DND-41 (cell line): ENCODE results near the gene KRTAP19-2.

Source experiments
- ATAC-seq: fragments of 200-7000 bp; cut with Tn5 transposase; 3 replicates; pipeline ENCODE4 v1.9.1; 2021; ENCODE audit warnings: low read depth; ENCODE audit not compliant: insufficient read depth
- DNase-seq: peaks from one replicate; pipeline ENCODE4 v3.0.0-alpha.2; 2020
- H2AFZ ChIP-seq: 2 replicates; pipeline ENCODE4 v1.6.0; 2012; ENCODE audit warnings: low read depth, low read length
- H3K27ac ChIP-seq: 2 replicates; pipeline ENCODE4 v1.5.1; 2012; ENCODE audit warnings: low read length, inconsistent platforms
- H3K27me3 ChIP-seq: fragments of 200-600 bp; sonication (generic); 2 replicates; pipeline ENCODE4 v1.6.0; 2012; ENCODE audit warnings: low read length, mild to moderate bottlenecking, inconsistent platforms; ENCODE audit not compliant: insufficient read depth, poor library complexity
- H3K36me3 ChIP-seq: 2 replicates; pipeline ENCODE4 v1.5.1; 2012; ENCODE audit warnings: low read length, inconsistent platforms; ENCODE audit not compliant: insufficient read depth
- H3K4me1 ChIP-seq: 2 replicates; pipeline ENCODE4 v1.5.1; 2012; ENCODE audit warnings: mild to moderate bottlenecking, low read length; ENCODE audit not compliant: insufficient read depth
- H3K4me2 ChIP-seq: 2 replicates; pipeline ENCODE4 v1.6.0; 2012; ENCODE audit warnings: mild to moderate bottlenecking, moderate library complexity, low read length, inconsistent platforms; ENCODE audit not compliant: insufficient read depth
- H3K4me3 ChIP-seq, 2 experiments: fragments of 200-600 bp in 1 of 2; shearing (Covaris generic) in 1 of 2; 2 replicates each; pipeline ENCODE4 v1.5.1; 2012 to 2016; ENCODE audit warnings: inconsistent platforms in 2 of 2, low read length in 2 of 2, mild to moderate bottlenecking in 2 of 2, low read depth in 1 of 2, moderate library complexity in 1 of 2
- H3K79me2 ChIP-seq: 2 replicates; pipeline ENCODE4 v1.6.0; 2012; ENCODE audit warnings: low read length, inconsistent platforms; ENCODE audit not compliant: insufficient read depth
- H3K9ac ChIP-seq: 2 replicates; pipeline ENCODE4 v1.6.0; 2012; ENCODE audit warnings: low read depth, mild to moderate bottlenecking, inconsistent platforms, low read length, moderate library complexity
- H3K9me3 ChIP-seq: 2 replicates; pipeline ENCODE4 v1.5.1; 2012; ENCODE audit warnings: low read length, moderate library complexity, mild to moderate bottlenecking, inconsistent platforms; ENCODE audit not compliant: insufficient read depth, severe bottlenecking
- H4K20me1 ChIP-seq: 2 replicates; pipeline ENCODE4 v1.6.0; 2012; ENCODE audit warnings: low read length; ENCODE audit not compliant: insufficient read depth
- CTCF ChIP-seq: IDR thresholded peaks from 2 replicates; pipeline ENCODE4 v1.5.1; 2012; ENCODE audit warnings: borderline replicate concordance, low read length, moderate library complexity, mild to moderate bottlenecking; ENCODE audit not compliant: poor library complexity, severe bottlenecking; ENCODE audit errors: extremely low read depth
- EZH2 ChIP-seq: IDR thresholded peaks from 3 replicates; pipeline ENCODE4 v1.6.1; 2012; ENCODE audit warnings: borderline replicate concordance, low read depth, mild to moderate bottlenecking, moderate library complexity, low read length, inconsistent platforms; ENCODE audit not compliant: severe bottlenecking

The KRTAP19-2 gene

DNA sequence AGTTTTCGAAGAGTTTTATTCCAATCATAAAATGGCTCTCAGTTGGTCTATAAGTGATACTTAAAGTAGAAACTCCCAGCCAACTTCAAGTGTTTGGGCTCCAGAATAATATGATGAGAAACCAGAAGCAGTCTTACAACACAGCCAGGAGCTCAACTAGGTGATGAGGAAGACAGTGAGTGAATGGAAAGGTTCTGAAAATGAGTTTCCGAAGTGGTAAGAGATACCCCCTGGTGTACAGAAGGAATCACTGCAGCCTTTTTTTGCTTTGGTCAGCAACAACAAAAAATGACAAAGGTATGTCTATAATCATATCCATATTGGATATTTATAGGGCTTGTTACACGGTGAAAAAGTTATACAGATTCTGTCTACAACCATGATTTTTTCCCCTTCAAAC is 23.5 kb downstream of the KRTAP19-2 start:
- H3K9ac ChIP-seq = no peak overlapping the region
- H3K79me2 ChIP-seq = no peaks in the 10 kb centered on the region
- TF ChIP-seq EZH2 = no peak
- TF ChIP-seq CTCF = peak; percentile 68
- DNase-seq (no peak), ATAC-seq (no peak)
- H3K27me3 ChIP-seq = no peaks in the 10 kb centered on the region
- H4K20me1 ChIP-seq = no peaks in the 10 kb centered on the region
- H3K36me3 ChIP-seq = no peaks in the 10 kb centered on the region
- H3K9me3 ChIP-seq = no peaks in the 10 kb centered on the region
- H3K27ac ChIP-seq = no peak overlapping the region
- H3K4me2 ChIP-seq = no peak overlapping the region
- H3K4me3 ChIP-seq = no peak overlapping the region
- no peak overlapping the region for H2AFZ ChIP-seq
- no peaks in the 10 kb centered on the region for H3K4me1 ChIP-seq

DNA sequence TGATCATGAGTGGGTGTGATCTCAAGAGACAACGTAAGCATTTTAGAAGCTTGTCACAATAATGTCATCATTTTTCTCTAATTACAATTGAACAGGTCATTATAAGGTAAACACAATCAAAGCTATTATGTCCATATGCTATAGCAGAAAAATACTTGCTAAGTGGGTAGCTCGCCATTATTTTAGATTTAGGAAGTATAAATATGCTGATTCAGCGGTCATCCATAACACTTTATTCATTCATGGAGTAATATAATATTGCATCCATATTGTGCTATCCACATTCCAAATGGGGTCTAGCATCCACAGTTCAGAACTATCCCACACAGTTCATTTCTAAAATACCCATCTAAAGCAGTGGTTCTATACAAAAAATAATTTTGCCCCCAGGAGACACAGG is 38.7 kb downstream of the KRTAP19-2 start:
- H3K79me2 ChIP-seq = no peaks in the 10 kb centered on the region
- H2AFZ ChIP-seq = no peak overlapping the region
- no peak for TF ChIP-seq EZH2
- H3K9me3 ChIP-seq = no peaks in the 10 kb centered on the region
- no peaks in the 10 kb centered on the region for H3K27me3 ChIP-seq
- no peak overlapping the region for H3K4me2 ChIP-seq
- no peak overlapping the region for H3K9ac ChIP-seq
- H4K20me1 ChIP-seq = no peaks in the 10 kb centered on the region
- no peak for DNase-seq
- H3K36me3 ChIP-seq = no peaks in the 10 kb centered on the region
- peaks cover 5% of the 10 kb centered on the region; the same call in 1 of the 2 replicates for H3K4me1 ChIP-seq
- H3K4me3 ChIP-seq = no peak overlapping the region
- ATAC-seq = no peak
- no peak overlapping the region for H3K27ac ChIP-seq

DNA sequence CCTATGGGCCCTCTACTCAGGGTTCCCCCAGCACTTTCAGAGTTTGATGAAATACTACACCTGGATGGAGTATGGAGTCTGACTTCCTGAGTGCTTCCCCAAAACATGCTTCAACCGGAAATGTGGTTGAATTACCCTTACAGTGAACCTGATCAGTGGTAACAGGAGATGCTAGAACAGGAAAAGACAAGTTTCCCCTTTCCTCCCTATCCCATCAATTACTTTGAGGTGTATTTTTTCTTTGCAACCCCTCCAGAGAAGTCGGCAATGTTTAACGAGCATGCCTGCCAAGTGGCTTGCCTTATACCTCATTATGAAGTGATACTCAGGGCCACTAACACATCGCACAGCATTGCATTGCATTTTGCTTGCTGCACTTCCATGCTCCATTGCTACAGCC is 40.2 kb downstream of the KRTAP19-2 start:
- no peak overlapping the region for H3K27ac ChIP-seq
- TF ChIP-seq EZH2 (no peak), CTCF (no peak)
- peak; percentile 64 for ATAC-seq
- no peaks in the 10 kb centered on the region for H3K27me3 ChIP-seq
- H3K79me2 ChIP-seq = no peaks in the 10 kb centered on the region
- H3K9ac ChIP-seq = no peak overlapping the region
- no peaks in the 10 kb centered on the region for H4K20me1 ChIP-seq
- H3K4me2 ChIP-seq = no peak overlapping the region
- no peak for DNase-seq
- no peaks in the 10 kb centered on the region for H3K36me3 ChIP-seq
- H3K4me1 ChIP-seq = peaks cover 5% of the 10 kb centered on the region; the same call in 1 of the 2 replicates
- H3K9me3 ChIP-seq = no peaks in the 10 kb centered on the region
- no peak overlapping the region for H3K4me3 ChIP-seq
- no peak overlapping the region for H2AFZ ChIP-seq

- no peaks in the 10 kb centered on the region for H3K36me3 ChIP-seq
- no peak overlapping the region for H3K9ac ChIP-seq
- no peaks in the 10 kb centered on the region for H3K79me2 ChIP-seq
- no peaks in the 10 kb centered on the region for H3K9me3 ChIP-seq
- no peak overlapping the region for H3K4me3 ChIP-seq
- no peak overlapping the region for H3K4me2 ChIP-seq
- TF ChIP-seq EZH2 (no peak), CTCF (no peak)
- DNase-seq = no peak
- peaks cover 5% of the 10 kb centered on the region; the same call in 1 of the 2 replicates for H3K4me1 ChIP-seq
- no peaks in the 10 kb centered on the region for H4K20me1 ChIP-seq
- H3K27ac ChIP-seq = no peak overlapping the region
- H3K27me3 ChIP-seq = no peaks in the 10 kb centered on the region
- H2AFZ ChIP-seq = no peak overlapping the region
- no peak for ATAC-seq
Measured at GRCh38 chr21:30444204-30444603, 43.0 kb downstream of the KRTAP19-2 start.
